ENCODE data around the gene CHID1. TPM values are rescaled to one million over a fixed set of nuclear protein-coding genes. Genes with fewer than 3 reads are reported as not detected.

CHID1 gene
- total RNA-seq, 4 donors from 2014 or later: 75.0 to 144 (median 93.8) TPM

GRCh38 chr11:841981-842369 lies 68.6 kb downstream of the CHID1 start:
- TF ChIP-seq CTCF (IDR thresholded peaks at IDR 0.05) (no peak), POLR2A (IDR thresholded peaks at IDR 0.05) (no peak)
- DNase-seq: no peak
- 0 to 1% methylated on average over 8 to 21 of the region's 27 CpGs for WGBS, 2 donors
- Histone ChIP-seq H3K4me1 (peaks cover 34 to 36% of the 10 kb centered on the region in 2 donors), H3K27ac (peak overlapping the region; percentile 91 to 99 (median 99)), H3K27me3 (no peaks in the 10 kb centered on the region), H3K9me3 (no peaks in the 10 kb centered on the region), H3K4me3 (replicated peaks in 1 of 3) (peak overlapping the region; percentile 54 to 97 (median 96)), H3K36me3 (peaks cover 25 to 31% of the 10 kb centered on the region in 2 donors)
- intact Hi-C loops (cut with DNase I): no loop called here

- intact Hi-C loops (cut with DNase I): no loop called here
- H3K36me3 ChIP-seq: peaks cover 34 to 40% of the 10 kb centered on the region in 2 donors
- DNase-seq: no peak
- no peaks in the 10 kb centered on the region for H3K9me3 ChIP-seq
- WGBS, 2 donors: 81 to 84% methylated on average over 21 to 22 of the region's 25 CpGs
- TF ChIP-seq POLR2A (IDR thresholded peaks at IDR 0.05): no peak
- peak in 1 of 6 experiments; percentile 4 for TF ChIP-seq CTCF (IDR thresholded peaks at IDR 0.05)
- H3K27ac ChIP-seq: peak overlapping the region in 1 of 3 donors; percentile 5
- no peak overlapping the region for H3K4me3 ChIP-seq (replicated peaks in 1 of 3)
- H3K27me3 ChIP-seq: no peaks in the 10 kb centered on the region
- peaks cover 21 to 23% of the 10 kb centered on the region in 2 donors for H3K4me1 ChIP-seq
These were observed 70.6 kb downstream of the CHID1 start for GRCh38 chr11:839875-840617.

GRCh38 chr11:839280-839623 lies 71.4 kb downstream of the CHID1 start:
- Histone ChIP-seq H3K27ac (no peak overlapping the region), H3K27me3 (no peaks in the 10 kb centered on the region), H3K9me3 (no peaks in the 10 kb centered on the region), H3K36me3 (peaks cover 34 to 40% of the 10 kb centered on the region in 2 donors), H3K4me3 (replicated peaks in 1 of 3) (no peak overlapping the region), H3K4me1 (peaks cover 26 to 27% of the 10 kb centered on the region in 2 donors)
- no peak for DNase-seq
- WGBS, 2 donors: 83 to 100% methylated on average over 1 of the region's 5 CpGs
- TF ChIP-seq POLR2A (IDR thresholded peaks at IDR 0.05) (no peak), CTCF (IDR thresholded peaks at IDR 0.05) (no peak)
- intact Hi-C loops (cut with DNase I): no loop called here

GRCh38 chr11:838441-839279 lies 72.0 kb downstream of the CHID1 start:
- H3K27me3 ChIP-seq: no peaks in the 10 kb centered on the region
- H3K4me3 ChIP-seq (replicated peaks in 1 of 3): no peak overlapping the region
- no peak for DNase-seq
- no peak overlapping the region for H3K27ac ChIP-seq
- H3K4me1 ChIP-seq: peaks cover 30 to 32% of the 10 kb centered on the region in 2 donors
- intact Hi-C loops (cut with DNase I): no loop called here
- no peak for TF ChIP-seq CTCF (IDR thresholded peaks at IDR 0.05)
- no peak for TF ChIP-seq POLR2A (IDR thresholded peaks at IDR 0.05)
- WGBS, 2 donors: 66 to 78% methylated on average over 10 to 15 of the region's 17 CpGs
- H3K36me3 ChIP-seq: peaks cover 34 to 40% of the 10 kb centered on the region in 2 donors
- H3K9me3 ChIP-seq: no peaks in the 10 kb centered on the region

GRCh38 chr11:837990-838307 lies 72.7 kb downstream of the CHID1 start:
- H3K36me3 ChIP-seq: peaks cover 34 to 40% of the 10 kb centered on the region in 2 donors
- intact Hi-C loops (cut with DNase I): no loop called here
- no peak overlapping the region for H3K4me3 ChIP-seq (replicated peaks in 1 of 3)
- TF ChIP-seq POLR2A (IDR thresholded peaks at IDR 0.05) (no peak), CTCF (IDR thresholded peaks at IDR 0.05) (no peak)
- WGBS, 2 donors: no CpG with 5 or more reads among the region's 8 CpGs
- H3K9me3 ChIP-seq: no peaks in the 10 kb centered on the region
- no peak overlapping the region for H3K27ac ChIP-seq
- DNase-seq: no peak
- H3K27me3 ChIP-seq: no peaks in the 10 kb centered on the region
- H3K4me1 ChIP-seq: peaks cover 31 to 35% of the 10 kb centered on the region in 2 donors
